NCI-H128 (cell line): ENCODE results near the gene MBP.

Source experiments
- DNase-seq: peaks from one replicate; lab custom pipeline; 2025; ENCODE audit not compliant: unreplicated experiment; lab: John Stamatoyannopoulos, UW

The MBP gene

GRCh38 chr18:77068321-77069312 lies 64.0 kb downstream of the MBP start:
- DNase-seq, result no peak

- DNase-seq, result no peak
Observed at GRCh38 chr18:77067291-77068061, 65.1 kb downstream of the MBP start.

- no peak for DNase-seq
Observed at GRCh38 chr18:77066689-77067088, 65.9 kb downstream of the MBP start.

DNA sequence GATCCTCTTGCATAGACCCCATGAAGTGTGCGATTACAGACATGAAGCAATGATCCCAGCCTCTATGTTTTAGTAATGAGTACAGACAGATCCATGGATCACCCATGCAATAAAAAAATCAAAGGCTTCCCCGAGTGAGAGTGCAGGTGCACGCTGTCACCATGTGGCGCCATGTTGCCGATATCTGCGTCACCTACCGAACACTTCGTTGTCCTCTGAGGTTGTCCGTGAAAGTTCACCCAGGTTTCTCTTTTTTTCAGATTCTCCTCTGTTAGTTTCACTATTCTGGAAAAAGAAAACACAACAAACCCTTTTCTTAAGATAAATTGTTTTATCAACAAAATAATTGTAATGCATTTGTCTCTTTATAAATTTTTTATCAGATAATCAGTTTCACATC lies 66.5 kb downstream of the MBP start:
- no peak for DNase-seq

GRCh38 chr18:77065221-77065981 lies 67.2 kb downstream of the MBP start:
- no peak for DNase-seq

GRCh38 chr18:77063260-77063659 lies 69.3 kb downstream of the MBP start:
- no peak for DNase-seq

- DNase-seq, result no peak
Observed at GRCh38 chr18:77062518-77063003, 70.0 kb downstream of the MBP start.

GRCh38 chr18:77061946-77062517 lies 70.6 kb downstream of the MBP start:
- no peak for DNase-seq

DNA sequence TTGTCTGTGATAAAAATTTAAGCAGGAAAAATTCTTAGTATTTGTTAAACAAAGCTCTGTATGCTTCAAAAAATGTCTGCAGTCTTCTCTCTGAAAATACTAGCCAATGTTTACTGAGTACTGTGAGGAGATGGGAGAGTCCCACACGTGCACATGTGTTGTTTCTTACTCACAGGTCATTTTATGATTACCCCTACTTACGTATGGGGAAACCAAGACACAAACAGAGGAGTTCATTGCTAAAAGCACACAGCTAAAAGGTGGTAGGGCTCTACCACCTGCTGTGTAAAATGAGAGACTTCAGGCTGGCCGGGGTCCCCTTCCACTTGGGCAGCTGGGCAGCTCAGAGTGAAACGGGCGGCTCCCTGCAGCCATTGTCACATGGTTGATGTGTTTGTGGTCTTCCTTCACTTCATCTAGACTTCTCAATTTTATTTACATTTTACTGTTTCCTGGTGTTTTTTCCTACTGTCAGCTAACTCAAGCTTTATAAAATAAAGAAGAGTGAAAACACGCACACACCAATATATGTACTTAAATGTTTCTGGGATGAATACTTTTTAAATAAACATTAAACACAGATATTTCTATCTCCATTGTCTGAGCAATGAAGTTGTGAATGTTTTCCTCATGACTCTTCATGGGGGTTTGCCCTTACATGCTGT lies 71.2 kb downstream of the MBP start:
- DNase-seq, result no peak

- no peak for DNase-seq
Observed at GRCh38 chr18:77060151-77060550, 72.4 kb downstream of the MBP start.

GRCh38 chr18:77059294-77059916 lies 73.2 kb downstream of the MBP start:
- DNase-seq, result no peak

DNA sequence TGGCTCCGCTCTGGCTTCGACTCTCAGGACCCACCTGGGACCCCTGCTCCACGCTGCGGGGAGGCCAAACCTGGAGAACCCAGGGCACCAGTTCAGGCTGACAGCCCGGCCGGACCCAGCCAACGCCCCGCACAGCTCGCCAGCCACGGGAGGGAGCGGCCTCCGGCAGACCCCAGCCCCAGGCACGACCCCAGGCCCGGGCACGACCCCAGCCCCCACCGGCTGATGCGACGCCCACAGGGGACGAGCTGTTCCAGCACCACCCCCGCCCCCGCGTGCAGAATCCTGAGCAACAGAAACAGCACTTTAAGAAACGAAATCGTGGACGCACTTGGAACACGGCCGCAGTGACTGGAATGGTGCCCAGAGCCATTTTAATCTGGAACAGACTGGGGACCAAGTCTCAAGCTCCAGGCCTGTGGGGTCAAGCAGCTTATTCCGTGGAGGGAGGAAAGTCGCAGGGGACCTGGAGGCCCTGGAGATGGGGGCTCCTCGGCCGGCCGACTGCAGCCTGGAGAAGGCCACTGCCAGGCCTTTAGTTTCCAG lies 74.2 kb downstream of the MBP start:
- DNase-seq, result no peak

DNA sequence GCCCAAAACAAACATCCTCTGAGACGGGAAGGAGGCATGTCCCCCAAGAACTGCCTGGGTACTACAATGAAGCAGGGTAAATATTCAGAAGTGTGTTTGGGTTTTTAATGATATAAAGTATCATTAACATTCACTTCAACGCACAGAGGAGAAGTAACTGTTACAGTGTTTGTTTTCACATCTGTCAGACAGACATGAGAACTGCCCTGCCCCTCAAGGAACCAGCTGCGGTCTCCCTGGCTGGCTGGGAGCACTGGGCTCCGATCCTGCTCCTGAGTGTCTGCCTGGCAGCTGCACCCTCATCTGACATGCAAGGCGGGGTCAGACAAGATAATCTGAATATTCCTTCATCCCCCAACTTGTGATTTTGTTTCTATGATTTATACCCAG lies 75.6 kb downstream of the MBP start:
- no peak for DNase-seq

DNA sequence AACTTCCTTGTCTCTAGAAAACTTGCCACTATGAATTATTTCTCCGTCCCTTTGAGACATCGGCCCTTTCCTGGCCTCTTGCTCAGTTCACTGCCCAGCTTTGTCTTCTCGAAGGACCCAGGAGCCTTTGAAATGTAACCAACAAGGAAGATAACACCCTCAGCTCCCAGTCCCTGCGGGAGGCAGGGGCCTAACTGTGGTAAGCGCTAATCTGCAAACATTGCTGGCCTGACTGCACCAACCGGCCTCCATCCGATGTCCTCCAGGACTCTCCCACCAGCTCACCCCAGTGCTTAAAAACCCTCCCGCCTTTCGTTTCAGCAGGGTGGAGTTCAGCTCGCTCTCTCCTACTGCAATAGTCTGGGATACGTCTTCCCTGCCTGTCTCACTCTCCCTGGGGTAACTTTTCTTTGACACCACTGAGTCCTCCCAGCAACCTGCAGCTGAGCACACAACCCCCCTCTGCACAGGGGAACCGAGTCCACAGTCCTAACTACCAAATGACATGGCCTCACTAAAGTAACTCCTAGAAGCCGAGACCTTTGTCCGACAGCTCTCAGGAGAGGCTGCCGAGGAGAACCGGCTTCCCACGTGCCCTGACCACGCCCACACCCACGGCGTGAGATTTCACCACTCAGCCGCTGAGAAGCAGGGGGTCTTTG lies 76.1 kb downstream of the MBP start:
- DNase-seq, result no peak

- DNase-seq, result no peak
Observed at GRCh38 chr18:77055429-77056300, 76.9 kb downstream of the MBP start.

GRCh38 chr18:77054606-77055428 lies 77.8 kb downstream of the MBP start:
- no peak for DNase-seq

DNA sequence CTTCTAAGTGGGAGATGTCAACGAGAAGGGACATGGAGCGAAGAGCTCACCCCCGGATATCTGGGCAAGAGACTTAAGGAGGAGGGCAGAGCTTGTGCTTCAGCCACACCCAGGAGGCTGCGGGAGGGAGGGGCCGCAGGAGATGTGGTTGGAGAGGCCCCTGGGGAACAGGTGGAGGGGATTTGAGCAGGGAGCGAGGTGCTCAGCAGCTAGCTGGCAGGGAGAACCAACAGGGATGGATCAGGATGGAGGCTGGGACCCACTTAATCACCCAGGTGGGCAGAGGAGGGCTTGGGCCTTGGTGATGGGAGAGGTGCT lies 78.3 kb downstream of the MBP start:
- no peak for DNase-seq
